Left lobe of liver (tissue), 2 donors: ENCODE results near the gene KMT2C. TPM values are rescaled to one million over a fixed set of nuclear protein-coding genes. Genes with fewer than 3 reads are reported as not detected.
A peak's percentile ranks its signal among the peaks of the same experiment; 100 is the strongest.
"Not testable (repeated sequence)": the region's sequence is repeated elsewhere in the genome, so short reads cannot be mapped to it uniquely, and the experiment has no call there.

Source experiments
- ATAC-seq: fragments of 200-7000 bp; cut with Tn5 transposase; one replicate; pipeline ENCODE4 v1.9.1; 2020; ENCODE audit warnings: mild to moderate bottlenecking, moderate library complexity
- DNase-seq: peaks from one replicate; pipeline ENCODE4 v3.0.0-alpha.2; 2020; ENCODE audit warnings: low spot score
- total RNA-seq: library from RNA; stranded (reverse); gene quantifications from one replicate; pipeline ENCODE4 v1.2.1, GENCODE V29; 2021
- donor health status: DM: no; HTN: no; CAD: no; lungs with moderate emphysema.
- donor health status: DM: no; HTN: yes; CAD: no.

The KMT2C gene
- total RNA-seq, 1 donor from 2014 or later = 34.5 TPM

GRCh38 chr7:152365982-152366603, 69.7 kb downstream of the KMT2C start:
- ATAC-seq = no peak
- no peak for DNase-seq

- ATAC-seq = no peak
- no peak for DNase-seq
Measured at GRCh38 chr7:152363798-152364197, 72.0 kb downstream of the KMT2C start.

- DNase-seq (no peak), ATAC-seq (peak; percentile 70)
Measured at GRCh38 chr7:152362128-152362926, 73.5 kb downstream of the KMT2C start.

GRCh38 chr7:152355474-152356057, 80.2 kb downstream of the KMT2C start:
- ATAC-seq (no peak), DNase-seq (no peak)

GRCh38 chr7:152354061-152354460, 81.7 kb downstream of the KMT2C start:
- no peak for DNase-seq
- no peak for ATAC-seq

- DNase-seq, ATAC-seq: not testable (repeated sequence)
Measured at GRCh38 chr7:152353281-152353680, 82.5 kb downstream of the KMT2C start.

GRCh38 chr7:152351747-152352146, 84.1 kb downstream of the KMT2C start:
- not testable (repeated sequence) for DNase-seq, ATAC-seq

- DNase-seq = no peak
- ATAC-seq = no peak
Measured at GRCh38 chr7:152351168-152351567, 84.6 kb downstream of the KMT2C start.

GRCh38 chr7:152347888-152348287, 87.9 kb downstream of the KMT2C start:
- ATAC-seq = no peak

GRCh38 chr7:152344253-152344652, 91.5 kb downstream of the KMT2C start:
- ATAC-seq (no peak), DNase-seq (no peak)

More at GRCh38 chr7:152347888-152348287, 87.9 kb downstream of the KMT2C start:
- DNase-seq = no peak

GRCh38 chr7:152342796-152343195, 93.0 kb downstream of the KMT2C start:
- no peak for ATAC-seq
- no peak for DNase-seq

GRCh38 chr7:152341914-152342236, 93.9 kb downstream of the KMT2C start:
- no peak for DNase-seq
- ATAC-seq = no peak

- ATAC-seq (peak; percentile 91), DNase-seq (peak; percentile 56)
Measured at GRCh38 chr7:152341039-152341913, 94.5 kb downstream of the KMT2C start.

GRCh38 chr7:152340161-152340560, 95.6 kb downstream of the KMT2C start:
- DNase-seq (no peak), ATAC-seq (no peak)

- DNase-seq (no peak), ATAC-seq (no peak)
Measured at GRCh38 chr7:152338561-152338960, 97.2 kb downstream of the KMT2C start.

GRCh38 chr7:152336754-152337368, 98.9 kb downstream of the KMT2C start:
- peak; percentile 81 for ATAC-seq
- DNase-seq = no peak

GRCh38 chr7:152335900-152336571, 99.8 kb downstream of the KMT2C start:
- ATAC-seq (peak; percentile 57), DNase-seq (no peak)

- DNase-seq (no peak), ATAC-seq (no peak)
Measured at GRCh38 chr7:152333134-152333533, 102.7 kb downstream of the KMT2C start.

- ATAC-seq = no peak
Measured at GRCh38 chr7:152330827-152331226, 105.0 kb downstream of the KMT2C start.

GRCh38 chr7:152329469-152329868, 106.3 kb downstream of the KMT2C start:
- ATAC-seq (no peak), DNase-seq (no peak)

More at GRCh38 chr7:152330827-152331226, 105.0 kb downstream of the KMT2C start:
- DNase-seq = no peak
